HG02970 (cell line): ENCODE measurements around the gene DDX18.

ENCODE experiments used
- ATAC-seq: cut with Tn5 transposase; IDR thresholded peaks from one replicate; pipeline ENCODE4 v1.9.1; 2021; ENCODE audit warnings: mild to moderate bottlenecking, moderate library complexity, moderate number of reproducible peaks; ENCODE audit not compliant: unreplicated experiment, low FRiP score

Gene DDX18

GRCh38 chr2:117832905-117833613, 18.6 kb downstream of the DDX18 start:
- ATAC-seq: no peak

DNA sequence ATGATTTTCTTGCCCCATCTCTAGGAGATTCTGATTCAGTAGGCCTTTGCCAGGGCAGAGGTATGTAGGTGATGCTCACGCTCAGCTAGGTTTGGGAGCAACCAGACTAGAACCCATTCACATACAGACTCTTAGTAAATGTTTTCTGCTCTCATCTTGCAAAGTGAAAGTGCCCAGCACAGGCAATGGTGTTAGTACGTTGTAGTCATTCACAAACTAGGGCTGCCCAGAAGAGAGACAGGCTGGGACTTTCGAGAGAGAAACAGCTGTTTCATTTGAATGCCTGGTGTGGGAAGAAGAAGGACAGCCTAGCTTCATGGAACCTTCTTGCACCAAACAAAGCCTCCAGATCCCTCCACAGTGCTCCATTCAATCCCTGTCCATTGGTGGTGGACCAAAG, 19.4 kb downstream of the DDX18 start:
- no peak for ATAC-seq

DNA sequence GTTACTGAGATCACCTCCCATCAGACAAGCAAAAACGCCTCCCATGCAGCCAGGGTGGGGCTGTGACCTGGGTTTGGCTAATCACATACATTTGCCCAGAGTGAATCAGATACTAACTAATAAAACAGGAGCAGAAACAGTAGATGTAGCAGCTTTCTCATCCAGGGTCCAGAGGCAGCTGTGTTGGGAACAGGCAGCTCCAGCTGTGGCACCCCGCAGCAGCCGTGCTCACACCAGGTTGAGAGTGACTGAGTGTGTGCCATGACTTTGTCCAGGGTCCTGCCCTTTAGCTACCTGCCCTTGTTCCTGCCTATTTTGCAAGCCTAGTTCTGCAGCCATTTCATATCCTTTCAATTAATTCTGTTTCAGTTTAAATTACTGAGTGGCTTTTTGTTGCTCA, 20.5 kb downstream of the DDX18 start:
- ATAC-seq: no peak

- ATAC-seq: peak; percentile 72
These were observed 21.7 kb downstream of the DDX18 start for GRCh38 chr2:117835990-117836760.

- ATAC-seq: no peak
These were observed 30.8 kb downstream of the DDX18 start for GRCh38 chr2:117845304-117845703.

GRCh38 chr2:117850015-117850414, 35.5 kb downstream of the DDX18 start:
- no peak for ATAC-seq

GRCh38 chr2:117850461-117850860, 36.0 kb downstream of the DDX18 start:
- ATAC-seq: no peak

GRCh38 chr2:117851969-117852368, 37.5 kb downstream of the DDX18 start:
- no peak for ATAC-seq

DNA sequence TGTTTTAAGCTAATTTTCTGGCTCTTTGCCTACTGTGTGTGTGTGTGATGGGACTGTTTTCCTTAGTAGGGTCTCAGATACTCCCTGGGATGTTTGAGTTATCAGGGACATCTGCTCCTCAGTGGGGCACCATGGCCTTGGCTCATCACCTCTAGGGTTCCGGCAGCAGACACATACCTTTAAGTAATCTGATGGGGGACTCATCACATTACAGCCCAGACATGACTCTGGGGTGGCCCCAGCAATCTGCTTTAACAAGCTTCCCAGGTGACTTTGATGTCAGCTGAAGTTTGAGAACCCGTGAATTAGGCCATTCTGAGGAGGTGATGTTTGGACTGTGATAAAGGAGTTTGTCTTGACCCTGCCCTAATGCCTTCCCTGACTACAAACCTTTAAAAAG, 38.8 kb downstream of the DDX18 start:
- no peak for ATAC-seq

DNA sequence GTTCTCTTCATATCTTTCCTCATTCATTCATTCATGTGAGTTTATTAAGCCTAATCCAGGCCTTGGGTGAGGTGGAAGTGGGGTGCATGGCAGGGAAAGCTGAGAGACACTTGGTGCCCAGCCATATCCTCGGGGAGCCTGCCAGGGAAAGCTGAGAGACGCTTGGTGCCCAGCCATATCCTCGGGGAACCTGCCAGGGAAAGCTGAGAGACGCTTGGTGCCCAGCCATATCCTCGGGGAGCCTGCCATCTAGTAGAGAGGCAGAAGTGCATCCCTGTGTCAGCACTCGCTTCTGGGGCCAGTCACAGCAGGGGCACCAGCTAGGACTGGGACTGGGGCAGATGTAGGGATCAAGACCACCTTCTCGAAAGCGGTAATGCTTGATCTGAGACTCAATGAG, 39.4 kb downstream of the DDX18 start:
- ATAC-seq: no peak

DNA sequence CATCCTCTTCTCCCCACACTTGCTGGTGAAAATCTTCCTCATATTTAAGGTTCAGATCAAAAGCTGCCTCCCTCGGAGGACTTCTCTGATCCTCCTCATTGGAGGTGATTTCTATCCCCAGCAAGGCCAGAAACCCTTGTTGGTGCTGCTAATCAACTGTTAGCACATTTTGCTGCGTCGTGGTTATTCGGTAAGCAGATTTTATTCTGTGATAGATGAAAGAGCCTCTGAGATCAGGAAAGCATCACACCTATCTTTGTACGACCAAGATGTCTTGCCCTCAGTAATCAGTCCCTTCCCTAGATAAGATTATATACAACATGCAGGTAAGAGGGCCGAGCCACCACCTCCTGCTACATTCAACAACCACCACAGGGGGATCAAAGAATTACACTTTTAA, 40.1 kb downstream of the DDX18 start:
- ATAC-seq: no peak

- no peak for ATAC-seq
These were observed 41.4 kb downstream of the DDX18 start for GRCh38 chr2:117855886-117856285.

DNA sequence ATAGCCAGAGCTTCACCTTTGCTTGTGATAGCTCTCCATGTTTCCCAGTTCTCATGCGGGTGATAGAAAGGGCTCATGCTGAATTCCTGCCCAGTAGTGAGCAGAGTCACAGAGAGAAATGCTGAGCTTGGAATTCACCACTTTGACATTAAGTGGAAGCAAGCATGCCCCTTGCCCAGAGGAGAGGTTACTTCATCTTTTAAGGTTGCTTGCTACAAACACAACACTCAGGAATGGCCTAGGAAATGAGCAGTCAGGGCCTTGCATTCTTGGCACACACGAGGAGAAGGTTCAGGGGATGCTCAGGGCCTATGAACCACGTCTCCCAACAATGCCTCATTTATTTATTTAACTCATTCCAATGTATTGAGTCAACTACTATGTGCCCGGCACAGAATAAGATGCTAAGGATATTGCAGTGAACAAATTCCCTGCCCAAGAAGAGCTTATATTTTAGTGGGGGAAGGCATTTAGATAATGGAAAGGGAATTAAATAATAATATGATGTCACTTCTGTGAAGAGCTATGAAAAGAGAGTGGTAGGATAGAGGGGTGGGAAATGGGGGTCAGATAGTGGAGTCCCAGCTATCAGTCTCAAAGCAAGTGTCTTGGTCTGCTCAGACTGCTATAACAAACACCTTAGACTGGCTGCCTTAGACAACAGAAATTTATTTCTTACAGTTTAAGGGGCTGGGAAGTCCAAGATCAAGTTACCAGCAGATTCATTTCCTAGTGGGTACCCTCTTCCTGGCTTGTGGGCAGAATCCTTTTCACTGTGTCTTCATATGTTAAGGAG, 42.1 kb downstream of the DDX18 start:
- no peak for ATAC-seq

DNA sequence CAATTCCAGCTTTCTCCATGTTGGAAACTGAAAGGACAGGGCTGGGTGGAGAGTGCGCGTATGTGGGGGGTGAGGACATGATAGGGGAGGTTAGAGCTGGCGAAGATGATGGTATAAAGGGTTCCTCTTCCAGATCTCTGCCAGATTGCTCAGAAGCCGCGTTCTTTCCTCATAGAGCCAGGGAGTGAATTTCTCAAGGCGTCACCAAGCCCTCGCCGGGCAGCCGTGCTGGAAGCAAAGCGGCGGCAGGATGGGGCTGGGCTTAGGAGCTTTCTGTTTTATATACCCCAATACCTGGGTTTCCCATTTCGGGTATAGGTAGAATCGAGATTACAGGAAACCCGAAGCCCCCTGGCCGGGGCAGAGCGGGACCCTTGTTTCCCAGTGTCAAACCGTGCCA, 43.8 kb downstream of the DDX18 start:
- ATAC-seq: no peak

DNA sequence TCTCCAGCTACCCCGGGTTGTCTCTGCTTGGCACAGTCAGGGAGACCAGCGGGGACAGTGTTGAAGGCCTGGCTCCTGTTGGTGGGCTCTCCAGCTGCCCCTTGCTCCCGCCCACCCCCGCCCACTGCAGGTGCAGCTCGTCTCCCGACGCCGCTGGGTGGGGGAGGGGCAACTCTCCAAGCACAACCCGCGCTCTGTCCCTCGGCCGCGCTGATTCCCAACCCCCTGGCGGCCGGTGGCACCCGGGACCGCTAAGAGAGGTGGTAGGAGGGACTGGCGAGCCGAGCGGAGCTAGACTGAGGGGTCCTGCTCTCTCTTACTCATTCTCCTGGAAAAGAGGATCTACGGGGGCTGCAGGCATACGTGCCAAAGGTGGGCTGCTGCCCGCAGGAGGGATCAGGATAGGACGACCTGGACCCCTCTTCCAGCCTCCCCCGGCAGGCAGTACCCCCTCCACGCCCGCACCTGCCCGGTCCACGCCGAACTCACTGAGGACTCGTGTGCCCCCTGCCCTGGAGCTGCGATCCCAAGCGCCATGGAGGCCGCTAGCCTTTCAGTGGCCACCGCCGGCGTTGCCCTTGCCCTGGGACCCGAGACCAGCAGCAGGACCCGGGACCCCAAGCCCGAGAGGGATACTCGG, 44.5 kb downstream of the DDX18 start:
- no peak for ATAC-seq

DNA sequence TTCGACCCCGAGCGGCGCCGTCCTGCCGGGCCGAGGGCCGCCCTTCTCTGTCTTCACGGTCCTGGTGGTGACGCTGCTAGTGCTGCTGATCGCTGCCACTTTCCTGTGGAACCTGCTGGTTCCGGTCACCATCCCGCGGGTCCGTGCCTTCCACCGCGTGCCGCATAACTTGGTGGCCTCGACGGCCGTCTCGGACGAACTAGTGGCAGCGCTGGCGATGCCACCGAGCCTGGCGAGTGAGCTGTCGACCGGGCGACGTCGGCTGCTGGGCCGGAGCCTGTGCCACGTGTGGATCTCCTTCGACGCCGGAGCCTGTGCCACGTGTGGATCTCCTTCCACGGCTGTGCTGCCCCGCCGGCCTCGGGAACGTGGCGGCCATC, 45.0 kb downstream of the DDX18 start:
- ATAC-seq: no peak

GRCh38 chr2:117859924-117860647, 45.6 kb downstream of the DDX18 start:
- no peak for ATAC-seq

- ATAC-seq: no peak
These were observed 48.0 kb downstream of the DDX18 start for GRCh38 chr2:117862459-117862858.

GRCh38 chr2:117875786-117876185, 61.3 kb downstream of the DDX18 start:
- no peak for ATAC-seq

DNA sequence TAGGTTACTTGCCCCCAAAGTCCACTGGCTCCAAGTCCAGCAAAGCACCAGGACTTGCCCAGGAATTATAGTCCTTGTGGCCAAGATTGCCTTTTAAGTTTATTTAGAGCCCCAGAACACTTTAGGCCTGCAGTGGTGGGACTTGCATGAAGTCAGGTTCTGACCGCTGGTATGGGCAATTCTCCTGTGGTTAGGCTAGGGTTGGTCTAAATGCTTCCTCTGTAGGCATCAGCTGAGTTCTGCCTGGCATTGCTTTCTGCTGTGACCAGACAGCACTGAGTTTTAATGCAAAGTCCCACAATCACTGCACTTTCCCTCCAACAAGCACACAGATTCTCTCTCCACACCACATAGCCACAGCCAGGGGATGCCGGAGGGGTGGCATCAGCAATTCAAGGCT, 64.5 kb downstream of the DDX18 start:
- no peak for ATAC-seq
